ENCODE data around the gene RTN4RL1.

The RTN4RL1 gene

DNA sequence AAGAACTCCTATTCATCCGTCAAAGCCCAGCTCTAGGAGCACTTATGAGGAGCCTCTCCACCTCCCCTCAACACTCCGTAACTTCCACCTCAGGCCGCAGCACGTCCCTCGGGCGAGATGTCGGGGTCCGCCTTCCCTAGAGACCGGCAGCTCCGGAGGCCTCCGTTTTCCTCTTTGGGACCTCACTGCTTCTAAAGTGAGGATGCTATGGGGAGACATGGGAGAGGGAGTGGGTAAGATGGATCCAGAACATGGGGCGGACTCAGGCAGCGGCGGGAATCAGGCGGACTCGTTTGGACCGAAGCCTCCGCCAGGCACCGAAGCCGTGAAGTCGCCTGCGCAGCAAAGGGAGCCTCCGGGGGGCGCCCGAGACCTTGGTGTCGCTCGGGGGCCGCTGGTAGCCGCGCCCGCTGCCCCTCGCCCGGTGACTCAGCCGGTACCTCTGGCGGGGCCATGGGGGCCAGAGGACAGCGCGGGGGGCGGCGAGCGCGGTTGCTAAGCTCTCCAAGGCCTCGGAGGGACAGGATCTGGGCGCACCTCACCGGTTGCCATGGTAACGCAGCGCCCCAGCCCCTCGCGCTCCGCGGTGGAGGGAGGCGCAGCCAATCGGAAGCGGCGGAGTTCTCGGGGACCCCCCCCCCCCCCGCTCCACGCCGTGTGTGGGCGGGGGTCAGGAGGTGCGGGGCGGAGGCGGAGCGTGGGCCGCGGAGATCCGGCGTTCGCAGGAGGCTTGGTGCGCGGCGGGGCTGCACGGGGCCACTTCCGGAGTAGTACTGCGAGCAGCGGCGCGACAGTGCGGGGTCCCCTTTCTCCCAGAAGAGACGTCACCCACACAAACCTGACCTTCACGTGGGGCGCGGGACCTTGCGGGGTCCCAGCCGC is 28.5 kb upstream of the RTN4RL1 start:
- POLR2A ChIA-PET, result interaction anchor here (0.7 to 1.2 kb wide), 2 partner anchors 182 to 200 kb away, joined by 4 to 5 read pairs; no protein-coding TSS in a partner anchor
- CTCF ChIA-PET, result interaction anchor here (0.6 to 8.9 kb wide), 30 partner anchors 9 to 362 kb away, joined by 3 to 205 read pairs (median 6); partner anchors contain the start of gene TSR1

DNA sequence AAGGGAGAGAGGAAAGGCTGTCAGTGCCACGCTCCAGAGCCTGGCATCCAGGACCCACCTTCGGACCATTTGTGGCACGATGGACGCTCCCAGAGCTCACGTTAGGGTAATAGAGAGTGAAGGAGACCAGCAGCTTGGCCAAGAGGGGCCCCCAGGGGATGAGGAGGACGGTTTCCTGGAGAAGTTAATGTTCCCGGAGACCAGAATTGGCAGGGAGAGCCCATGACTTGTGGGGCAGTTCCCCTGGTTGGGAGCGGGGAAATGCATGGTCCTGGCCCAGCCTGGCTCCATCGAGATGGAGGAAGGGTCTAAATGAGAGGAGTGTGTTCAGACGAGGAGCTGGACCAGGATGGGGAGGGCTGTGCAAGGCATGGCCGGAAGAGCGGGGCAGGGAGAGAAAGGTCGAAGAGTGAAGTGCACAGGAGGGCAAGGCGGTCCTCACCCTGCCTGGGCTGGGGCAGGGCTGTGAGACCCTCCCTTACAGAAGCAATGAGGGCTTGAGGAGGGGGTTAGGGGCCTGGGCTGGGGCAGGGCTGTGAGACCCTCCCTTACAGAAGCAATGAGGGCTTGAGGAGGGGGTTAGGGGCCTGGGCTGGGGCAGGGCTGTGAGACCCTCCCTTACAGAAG is 26.9 kb upstream of the RTN4RL1 start:
- TF ChIP-seq, protein P1, sequence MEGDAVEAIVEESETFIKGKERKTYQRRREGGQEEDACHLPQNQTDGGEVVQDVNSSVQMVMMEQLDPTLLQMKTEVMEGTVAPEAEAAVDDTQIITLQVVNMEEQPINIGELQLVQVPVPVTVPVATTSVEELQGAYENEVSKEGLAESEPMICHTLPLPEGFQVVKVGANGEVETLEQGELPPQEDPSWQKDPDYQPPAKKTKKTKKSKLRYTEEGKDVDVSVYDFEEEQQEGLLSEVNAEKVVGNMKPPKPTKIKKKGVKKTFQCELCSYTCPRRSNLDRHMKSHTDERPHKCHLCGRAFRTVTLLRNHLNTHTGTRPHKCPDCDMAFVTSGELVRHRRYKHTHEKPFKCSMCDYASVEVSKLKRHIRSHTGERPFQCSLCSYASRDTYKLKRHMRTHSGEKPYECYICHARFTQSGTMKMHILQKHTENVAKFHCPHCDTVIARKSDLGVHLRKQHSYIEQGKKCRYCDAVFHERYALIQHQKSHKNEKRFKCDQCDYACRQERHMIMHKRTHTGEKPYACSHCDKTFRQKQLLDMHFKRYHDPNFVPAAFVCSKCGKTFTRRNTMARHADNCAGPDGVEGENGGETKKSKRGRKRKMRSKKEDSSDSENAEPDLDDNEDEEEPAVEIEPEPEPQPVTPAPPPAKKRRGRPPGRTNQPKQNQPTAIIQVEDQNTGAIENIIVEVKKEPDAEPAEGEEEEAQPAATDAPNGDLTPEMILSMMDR (IDR thresholded peaks at IDR 0.05; ENCODE audit: control extremely low read depth, extremely low read depth, low read depth, missing control alignments), result no peak
- CTCF ChIA-PET, result interaction anchor here (0.9 to 2.7 kb wide), 6 partner anchors 12 to 300 kb away, joined by 3 to 12 read pairs (median 3); no protein-coding TSS in a partner anchor
- POLR2A ChIA-PET, result no interaction called here
- no peak for DNase-seq (ENCODE audit: extremely low spot score)

More for the DNA sequence above, 28.5 kb upstream of the RTN4RL1 start:
- peak; percentile 82 for DNase-seq (ENCODE audit: extremely low spot score)
- TF ChIP-seq, protein P1 (IDR thresholded peaks at IDR 0.05; ENCODE audit: control extremely low read depth, extremely low read depth, low read depth, missing control alignments), result peak; percentile 77

DNA sequence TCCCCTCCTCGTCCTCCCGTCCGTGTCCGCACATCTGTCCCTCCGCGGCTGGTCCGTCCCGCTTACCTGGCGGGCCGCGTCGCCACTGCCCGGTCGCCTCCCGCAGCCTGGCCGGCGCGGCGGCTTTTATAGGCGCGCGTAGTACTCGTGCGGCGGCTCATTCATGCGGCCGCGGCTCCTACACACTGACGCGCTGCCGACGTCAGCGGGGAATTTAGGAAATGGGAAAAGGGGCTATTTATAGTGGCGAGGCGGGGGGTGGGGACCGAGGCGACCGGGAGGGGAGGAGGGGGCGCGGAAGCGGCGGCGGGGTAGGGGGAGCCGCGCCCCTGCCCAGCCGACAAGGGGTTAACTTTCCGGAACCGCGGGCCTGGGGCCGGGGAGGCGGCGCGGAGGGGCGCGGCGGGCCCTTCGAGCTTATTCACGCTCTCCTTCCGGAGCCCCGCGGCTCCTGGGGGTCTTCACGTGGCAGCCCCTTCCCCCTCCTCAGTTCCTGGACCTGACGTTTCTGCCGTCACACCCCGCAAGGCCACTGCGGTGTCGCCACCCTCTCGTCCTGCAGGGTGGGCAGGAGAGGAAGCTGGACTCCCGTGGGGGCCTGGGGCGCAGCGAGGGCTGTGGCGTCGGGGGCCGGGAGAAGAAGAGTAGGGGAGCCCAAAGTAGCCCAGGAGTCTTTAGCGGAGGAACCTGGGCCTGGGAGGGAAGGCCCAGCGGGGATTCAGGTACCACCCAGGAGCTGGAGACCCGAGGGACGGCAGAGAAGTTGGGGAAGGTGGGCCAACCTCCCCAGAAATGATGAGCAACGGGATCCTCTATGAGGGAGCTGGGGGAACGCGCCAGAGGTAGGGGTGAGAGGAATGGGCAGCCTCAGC is 26.2 kb upstream of the RTN4RL1 start:
- CTCF ChIA-PET, result interaction anchor here (0.9 to 2.7 kb wide), 6 partner anchors 13 to 301 kb away, joined by 3 to 12 read pairs (median 3); no protein-coding TSS in a partner anchor
- TF ChIP-seq, protein P1 (IDR thresholded peaks at IDR 0.05; ENCODE audit: control extremely low read depth, extremely low read depth, low read depth, missing control alignments), result no peak
- POLR2A ChIA-PET, result interaction anchor here (0.6 kb wide), 1 partner anchor 1714 kb away, joined by 3 read pairs; no protein-coding TSS in a partner anchor
- no peak for DNase-seq (ENCODE audit: extremely low spot score)

DNA sequence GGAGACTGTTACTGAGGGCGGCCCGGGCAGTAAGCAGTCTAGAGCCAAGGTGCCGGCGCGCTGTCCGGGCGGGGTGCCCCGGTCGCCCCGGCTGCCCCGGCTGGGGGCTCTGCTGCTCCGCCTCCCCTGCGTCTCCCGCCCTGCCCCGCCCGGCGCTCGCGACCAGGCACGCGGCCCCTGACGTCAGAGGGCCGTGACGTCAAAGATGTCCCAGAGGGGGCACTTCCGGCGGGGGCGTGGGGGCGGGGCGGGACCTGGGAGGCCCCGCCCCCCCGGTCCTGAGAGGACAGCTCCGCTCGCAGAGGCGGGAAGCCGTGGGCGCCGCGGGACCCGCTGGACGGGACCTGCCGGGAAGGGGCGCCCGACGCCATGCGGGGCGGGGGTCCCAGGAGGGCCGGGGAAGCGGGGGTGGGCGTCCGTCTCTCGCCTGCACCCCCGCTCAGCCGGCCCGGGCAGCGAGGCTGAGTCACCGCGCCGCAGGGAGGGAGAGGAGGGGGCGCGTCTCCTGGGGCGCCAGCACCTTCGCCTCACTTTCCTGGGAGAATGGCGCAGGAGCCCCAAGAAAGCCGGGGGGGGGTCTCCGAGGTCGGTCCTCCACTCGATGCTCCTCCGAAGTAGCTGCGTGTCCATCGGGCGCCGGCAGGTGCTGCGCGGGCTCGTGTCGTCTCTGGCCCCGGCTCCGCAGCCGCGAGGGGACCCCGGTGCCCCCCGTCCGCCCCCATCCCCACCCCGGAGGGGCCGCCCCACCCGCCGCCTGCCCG is 25.3 kb upstream of the RTN4RL1 start:
- TF ChIP-seq, protein P1 (IDR thresholded peaks at IDR 0.05; ENCODE audit: control extremely low read depth, extremely low read depth, low read depth, missing control alignments), result no peak
- ChIA-PET CTCF (interaction anchor here (0.7 to 2.7 kb wide), 5 partner anchors 194 to 302 kb away, joined by 3 to 12 read pairs (median 4); no protein-coding TSS in a partner anchor), POLR2A (interaction anchor here (0.6 kb wide), 1 partner anchor 1713 kb away, joined by 3 read pairs; no protein-coding TSS in a partner anchor)
- peak; percentile 71 for DNase-seq (ENCODE audit: extremely low spot score)

DNA sequence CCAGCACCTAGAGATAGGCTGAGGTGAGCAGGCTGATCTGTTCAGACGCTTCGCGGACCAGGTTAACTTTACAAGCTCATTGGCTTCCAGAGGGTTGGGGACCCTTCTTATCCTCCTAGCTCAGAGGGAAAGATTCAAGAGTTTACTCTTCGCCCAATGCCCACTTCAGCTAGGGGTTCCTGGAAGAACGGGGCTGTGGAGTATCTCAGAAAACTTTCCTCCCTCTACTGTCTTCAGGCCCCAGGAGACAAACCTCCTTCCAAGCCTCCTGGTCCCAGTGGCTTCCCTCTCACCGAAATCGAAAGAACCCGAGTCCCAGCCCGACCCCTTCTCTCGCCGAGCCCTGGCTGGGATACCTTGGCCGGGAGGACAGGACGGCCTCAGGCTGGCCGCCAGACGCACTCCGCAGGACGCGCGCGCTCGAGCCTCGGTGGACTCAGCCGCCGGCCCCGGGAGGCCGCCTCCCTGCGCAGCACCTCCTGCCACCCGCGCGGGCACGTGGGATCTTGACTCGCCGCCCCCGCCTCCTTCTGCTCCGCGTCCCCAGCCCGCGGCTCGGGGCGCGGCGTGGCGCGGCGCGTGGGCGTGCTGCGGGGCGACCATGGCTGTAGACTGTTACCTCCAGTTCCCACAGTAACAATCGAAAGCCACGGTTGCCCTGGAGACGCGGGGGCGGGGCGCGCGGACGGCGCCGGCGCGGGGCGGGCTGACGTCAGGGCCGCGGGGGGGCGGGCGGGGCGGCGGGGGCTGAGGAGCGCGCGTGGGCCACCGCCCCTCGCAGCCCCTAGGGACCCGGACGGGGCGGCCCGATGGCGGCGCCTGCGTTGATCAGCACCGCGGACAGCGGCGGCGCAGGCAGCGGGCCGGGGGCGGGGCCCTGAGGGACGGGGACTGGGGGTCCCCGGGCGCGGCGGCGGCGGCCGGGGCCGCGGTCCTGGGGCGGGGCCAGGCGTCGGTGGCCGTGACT is 24.5 kb upstream of the RTN4RL1 start:
- TF ChIP-seq, protein P1 (IDR thresholded peaks at IDR 0.05; ENCODE audit: control extremely low read depth, extremely low read depth, low read depth, missing control alignments), result no peak
- CTCF ChIA-PET, result interaction anchor here (0.7 to 2.7 kb wide), 4 partner anchors 12 to 303 kb away, joined by 3 to 7 read pairs (median 4); no protein-coding TSS in a partner anchor
- POLR2A ChIA-PET, result no interaction called here
- peak; percentile 90 for DNase-seq (ENCODE audit: extremely low spot score)

All from GM10248 (cell line).